Progenitor cell of endocrine pancreas (in vitro differentiated cells): ENCODE measurements around the gene PLA2G4F. TPM values are rescaled to one million over a fixed set of nuclear protein-coding genes. Genes with fewer than 3 reads are reported as not detected.
"Not testable (repeated sequence)": the region's sequence is repeated elsewhere in the genome, so short reads cannot be mapped to it uniquely, and the experiment has no call there.

Experiments used
- DNase-seq: peaks from one replicate; pipeline ENCODE4 v3.0.0; 2021; ENCODE audit warnings: low spot score; ENCODE audit not compliant: unreplicated experiment
- H3K27ac Mint-ChIP-seq: 2 replicates; pipeline ENCODE4 v1.8.0; 2021; ENCODE audit warnings: mild to moderate bottlenecking, moderate library complexity, mixed read lengths
- H3K27me3 Mint-ChIP-seq: 2 replicates; pipeline ENCODE4 v1.8.0; 2021; ENCODE audit warnings: mixed read lengths
- H3K36me3 Mint-ChIP-seq: 2 replicates; pipeline ENCODE4 v1.8.0; 2022; ENCODE audit warnings: mixed read lengths; ENCODE audit not compliant: insufficient read depth
- H3K4me1 Mint-ChIP-seq: 2 replicates; pipeline ENCODE4 v1.8.0; 2021; ENCODE audit warnings: low read depth, mixed read lengths
- H3K4me3 Mint-ChIP-seq: 2 replicates; pipeline ENCODE4 v1.8.0; 2021; ENCODE audit warnings: low read depth, mild to moderate bottlenecking, moderate library complexity, mixed read lengths
- H3K9me3 Mint-ChIP-seq: 2 replicates; pipeline ENCODE4 v1.8.0; 2021; ENCODE audit warnings: low read depth, mixed read lengths
- CTCF ChIP-seq: fragments of 200-600 bp; sonication (generic); IDR thresholded peaks from one replicate; pipeline ENCODE4 v1.5.0; 2021; ENCODE audit warnings: antibody characterized with exemption, mild to moderate bottlenecking; ENCODE audit not compliant: unreplicated experiment
- total RNA-seq: library from RNA; stranded (reverse); gene quantifications from 2 replicates; pipeline ENCODE4 v1.2.1, GENCODE V29; 2021

PLA2G4F gene
- total RNA-seq, 1 donor from 2014 or later = 0.60 TPM

- Mint-ChIP-seq H3K27ac (no peak within 1 kb of the TSS), H3K4me1 (peaks cover 2% of the 10 kb centered on the region), H3K27me3 (peaks cover 10% of the 10 kb centered on the region), H3K36me3 (no peaks in the 10 kb centered on the region), H3K9me3 (no peaks in the 10 kb centered on the region), H3K4me3 (no peak within 1 kb of the TSS)
- DNase-seq = no peak
- TF ChIP-seq CTCF = no peak
Measured at GRCh38 chr15:42094512-42094963, 61.9 kb downstream of the PLA2G4F start, which contains the start of gene PLA2G4D. TSS of gene PLA2G4D (minus strand) at chr15:42094562. CDS start at chr15:42094459, 103 bp downstream.

GRCh38 chr15:42093966-42094365 is 62.5 kb downstream of the PLA2G4F start:
- Mint-ChIP-seq H3K27ac (no peak overlapping the region), H3K4me1 (peaks cover 2% of the 10 kb centered on the region), H3K36me3 (no peaks in the 10 kb centered on the region), H3K27me3 (peaks cover 14% of the 10 kb centered on the region), H3K4me3 (no peak overlapping the region), H3K9me3 (no peaks in the 10 kb centered on the region)
- TF ChIP-seq CTCF = no peak
- no peak for DNase-seq

GRCh38 chr15:42092398-42093318 is 63.8 kb downstream of the PLA2G4F start:
- DNase-seq = no peak
- H3K27me3 Mint-ChIP-seq = peaks cover 14% of the 10 kb centered on the region
- H3K4me1 Mint-ChIP-seq = peaks cover 3% of the 10 kb centered on the region
- H3K4me3 Mint-ChIP-seq = no peak overlapping the region
- no peaks in the 10 kb centered on the region for H3K36me3 Mint-ChIP-seq
- TF ChIP-seq CTCF = no peak
- H3K9me3 Mint-ChIP-seq = no peaks in the 10 kb centered on the region
- H3K27ac Mint-ChIP-seq = no peak overlapping the region

GRCh38 chr15:42091753-42092397 is 64.6 kb downstream of the PLA2G4F start:
- H3K27me3 Mint-ChIP-seq = peaks cover 14% of the 10 kb centered on the region
- not testable (repeated sequence) for H3K4me1 Mint-ChIP-seq, DNase-seq, H3K9me3 Mint-ChIP-seq, H3K4me3 Mint-ChIP-seq, H3K36me3 Mint-ChIP-seq
- H3K27ac Mint-ChIP-seq = peak overlapping the region; percentile 50

- no peak for DNase-seq
- Mint-ChIP-seq H3K36me3 (no peaks in the 10 kb centered on the region), H3K27ac (no peak overlapping the region), H3K4me1 (peaks cover 3% of the 10 kb centered on the region), H3K27me3 (peaks cover 16% of the 10 kb centered on the region), H3K9me3 (no peaks in the 10 kb centered on the region), H3K4me3 (no peak overlapping the region)
- TF ChIP-seq CTCF = no peak
Measured at GRCh38 chr15:42090781-42091180, 65.7 kb downstream of the PLA2G4F start.
